WTC11 (cell line): ENCODE results near the gene NFATC2.

Experiments
- ATF3 ChIP-seq: sonication (generic); formaldehyde crosslinking; conservative IDR thresholded peaks from 2 replicates; pipeline ENCODE4 v1.8.1; 2022; ENCODE audit warnings: mild to moderate bottlenecking, missing genetic modification reagents
- CTCF ChIP-seq: fragments of 200-600 bp; IDR thresholded peaks from 2 replicates; pipeline ENCODE4 v1.8.0; 2022; ENCODE audit warnings: antibody characterized with exemption
- IRF1 ChIP-seq: sonication (generic); formaldehyde crosslinking; IDR thresholded peaks from 2 replicates; pipeline ENCODE4 v1.8.0; 2023; ENCODE audit warnings: missing genetic modification reagents
- MAX ChIP-seq: sonication (generic); formaldehyde crosslinking; IDR thresholded peaks from 2 replicates; pipeline ENCODE4 v1.8.0; 2022; ENCODE audit warnings: mild to moderate bottlenecking, missing genetic modification reagents

GRCh38 chr20:51463560-51463959 is 79.0 kb downstream of the NFATC2 start:
- no peak for TF ChIP-seq CTCF
- no peak for TF ChIP-seq ATF3
- no peak for TF ChIP-seq IRF1 (CRISPR knock-in tag)
- no peak for TF ChIP-seq MAX (CRISPR knock-in tag)
